Measurements from ENCODE around the gene NBEAL2.

The NBEAL2 gene

DNA sequence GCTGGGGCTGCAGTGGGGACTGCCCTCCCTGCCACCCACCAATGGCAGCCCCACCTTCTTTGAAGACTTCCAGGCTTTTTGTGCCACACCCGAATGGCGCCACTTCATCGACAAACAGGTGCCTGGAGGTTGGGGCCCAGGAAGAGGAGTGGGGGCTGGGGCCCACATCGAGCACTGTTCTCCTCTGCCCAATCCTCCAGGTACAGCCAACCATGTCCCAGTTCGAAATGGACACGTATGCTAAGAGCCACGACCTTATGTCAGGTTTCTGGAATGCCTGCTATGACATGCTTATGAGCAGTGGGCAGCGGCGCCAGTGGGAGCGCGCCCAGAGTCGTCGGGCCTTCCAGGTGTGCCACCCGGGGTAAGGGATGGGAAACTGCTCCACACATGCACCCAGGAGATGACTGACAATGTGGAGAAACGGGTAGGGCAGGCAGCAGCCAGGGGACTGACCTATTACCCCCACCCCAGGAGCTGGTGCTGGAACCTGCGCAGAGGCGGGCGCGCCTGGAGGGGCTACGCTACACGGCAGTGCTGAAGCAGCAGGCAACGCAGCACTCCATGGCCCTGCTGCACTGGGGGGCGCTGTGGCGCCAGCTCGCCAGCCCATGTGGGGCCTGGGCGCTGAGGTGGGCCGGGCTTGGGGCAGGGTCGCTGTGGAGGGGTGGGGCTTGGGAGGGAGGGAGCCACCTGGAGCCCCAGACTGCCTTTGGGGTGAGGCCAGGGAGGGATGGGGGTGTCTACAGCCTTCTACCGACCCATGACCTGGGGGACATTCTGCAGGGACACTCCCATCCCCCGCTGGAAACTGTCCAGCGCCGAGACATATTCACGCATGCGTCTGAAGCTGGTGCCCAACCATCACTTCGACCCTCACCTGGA is 22.9 kb downstream of the NBEAL2 start:
- DNase-seq, result no peak

DNA sequence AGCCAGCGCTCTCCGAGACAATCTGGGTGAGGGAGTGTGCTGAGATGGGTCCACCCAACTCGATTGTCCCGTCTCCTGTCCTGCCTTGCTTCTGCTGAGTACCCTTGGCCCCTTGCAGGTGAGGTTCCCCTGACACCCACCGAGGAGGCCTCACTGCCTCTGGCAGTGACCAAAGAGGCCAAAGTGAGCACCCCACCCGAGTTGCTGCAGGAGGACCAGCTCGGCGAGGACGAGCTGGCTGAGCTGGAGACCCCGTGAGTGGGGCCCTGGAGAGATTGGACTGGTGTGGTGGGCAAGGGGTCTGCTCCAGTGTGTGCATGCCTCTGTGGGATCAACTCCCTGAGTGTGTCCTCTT is 23.6 kb downstream of the NBEAL2 start:
- no peak for DNase-seq

DNA sequence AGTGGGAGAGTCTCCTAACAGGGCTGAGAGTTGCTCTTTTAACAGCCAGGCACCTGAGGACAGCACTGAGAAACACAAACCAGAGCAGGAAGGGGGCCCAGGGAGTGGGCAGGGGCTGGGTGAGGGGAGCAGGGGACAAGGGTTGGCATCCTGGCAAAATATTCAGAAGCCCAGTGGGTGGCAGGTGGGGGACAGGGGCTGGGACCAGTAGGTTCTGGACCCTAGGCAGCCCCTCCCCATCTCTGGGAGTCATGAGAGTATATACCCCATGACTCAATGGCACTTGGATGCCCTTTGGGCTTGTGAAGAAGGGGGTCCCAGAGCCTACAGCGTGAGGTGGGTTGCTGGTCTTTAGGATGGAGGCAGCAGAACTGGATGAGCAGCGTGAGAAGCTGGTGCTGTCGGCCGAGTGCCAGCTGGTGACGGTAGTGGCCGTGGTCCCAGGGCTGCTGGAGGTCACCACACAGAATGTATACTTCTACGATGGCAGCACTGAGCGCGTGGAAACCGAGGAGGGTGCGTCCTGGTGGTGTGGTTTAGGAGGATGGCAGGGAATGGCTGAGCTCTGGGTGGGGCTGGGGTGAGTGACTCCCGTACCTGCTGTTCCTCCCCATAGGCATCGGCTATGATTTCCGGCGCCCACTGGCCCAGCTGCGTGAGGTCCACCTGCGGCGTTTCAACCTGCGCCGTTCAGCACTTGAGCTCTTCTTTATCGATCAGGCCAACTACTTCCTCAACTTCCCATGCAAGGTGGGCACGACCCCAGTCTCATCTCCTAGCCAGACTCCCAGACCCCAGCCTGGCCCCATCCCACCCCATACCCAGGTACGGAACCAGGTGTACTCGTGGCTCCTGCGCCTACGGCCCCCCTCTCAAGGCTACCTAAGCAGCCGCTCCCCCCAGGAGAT is 24.2 kb downstream of the NBEAL2 start:
- DNase-seq, result no peak

DNA sequence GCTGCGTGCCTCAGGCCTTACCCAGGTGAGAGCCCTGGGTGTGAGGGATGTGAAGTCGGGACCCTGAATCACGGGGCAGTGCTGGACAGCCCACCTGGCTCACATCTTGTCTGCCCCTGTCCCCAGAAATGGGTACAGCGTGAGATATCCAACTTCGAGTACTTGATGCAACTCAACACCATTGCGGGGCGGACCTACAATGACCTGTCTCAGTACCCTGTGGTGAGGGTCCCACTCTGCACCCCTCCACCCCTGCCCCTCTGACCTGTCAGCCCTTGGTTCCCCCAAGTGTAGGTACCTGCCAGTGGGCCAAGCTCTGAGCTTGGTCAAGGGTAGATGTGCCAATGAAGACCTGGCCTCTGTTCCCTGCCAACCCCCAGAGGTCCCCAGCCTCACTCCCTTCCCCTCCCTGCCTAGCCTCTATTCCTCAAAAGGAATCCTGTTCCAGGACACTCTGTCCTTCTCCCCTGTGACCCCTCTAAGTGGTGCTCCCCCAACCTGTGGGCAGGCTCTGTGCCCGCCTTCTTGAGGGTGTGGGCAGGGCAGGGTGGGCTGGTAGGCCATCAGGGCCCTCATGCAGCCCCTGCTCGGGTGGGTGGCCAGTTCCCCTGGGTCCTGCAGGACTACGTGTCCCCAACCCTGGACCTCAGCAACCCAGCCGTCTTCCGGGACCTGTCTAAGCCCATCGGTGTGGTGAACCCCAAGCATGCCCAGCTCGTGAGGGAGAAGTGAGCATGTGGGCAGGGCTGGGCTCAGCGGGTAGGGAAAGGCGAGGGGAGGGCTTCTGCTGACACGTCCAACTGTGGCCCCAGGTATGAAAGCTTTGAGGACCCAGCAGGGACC is 25.1 kb downstream of the NBEAL2 start:
- no peak for DNase-seq

DNA sequence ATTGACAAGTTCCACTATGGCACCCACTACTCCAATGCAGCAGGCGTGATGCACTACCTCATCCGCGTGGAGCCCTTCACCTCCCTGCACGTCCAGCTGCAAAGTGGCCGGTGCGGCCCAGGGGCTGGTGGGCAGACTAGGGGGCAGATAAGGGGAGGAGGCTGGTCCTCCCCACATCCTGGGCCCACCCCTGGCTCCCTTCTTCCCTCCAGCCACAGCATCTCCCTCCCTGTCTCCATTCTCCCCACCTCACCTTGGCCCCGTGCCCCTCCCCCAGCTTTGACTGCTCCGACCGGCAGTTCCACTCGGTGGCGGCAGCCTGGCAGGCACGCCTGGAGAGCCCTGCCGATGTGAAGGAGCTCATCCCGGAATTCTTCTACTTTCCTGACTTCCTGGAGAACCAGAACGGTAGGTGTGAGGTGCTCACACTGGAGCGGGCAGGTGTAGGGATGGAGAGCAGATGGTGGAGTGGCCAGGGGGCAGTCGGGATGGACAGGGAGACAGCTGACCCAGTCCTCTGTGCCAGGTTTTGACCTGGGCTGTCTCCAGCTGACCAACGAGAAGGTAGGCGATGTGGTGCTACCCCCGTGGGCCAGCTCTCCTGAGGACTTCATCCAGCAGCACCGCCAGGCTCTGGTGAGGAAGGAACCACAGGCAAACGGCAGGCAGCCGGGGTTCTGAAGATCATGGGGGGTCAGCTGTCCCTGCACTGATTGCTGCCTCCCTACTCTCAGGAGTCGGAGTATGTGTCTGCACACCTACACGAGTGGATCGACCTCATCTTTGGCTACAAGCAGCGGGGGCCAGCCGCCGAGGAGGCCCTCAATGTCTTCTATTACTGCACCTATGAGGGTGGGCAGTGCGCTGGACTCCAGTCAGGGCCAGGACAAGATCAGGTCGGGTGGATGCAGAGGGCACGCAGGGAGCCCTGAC is 26.0 kb downstream of the NBEAL2 start:
- DNase-seq, result no peak

DNA sequence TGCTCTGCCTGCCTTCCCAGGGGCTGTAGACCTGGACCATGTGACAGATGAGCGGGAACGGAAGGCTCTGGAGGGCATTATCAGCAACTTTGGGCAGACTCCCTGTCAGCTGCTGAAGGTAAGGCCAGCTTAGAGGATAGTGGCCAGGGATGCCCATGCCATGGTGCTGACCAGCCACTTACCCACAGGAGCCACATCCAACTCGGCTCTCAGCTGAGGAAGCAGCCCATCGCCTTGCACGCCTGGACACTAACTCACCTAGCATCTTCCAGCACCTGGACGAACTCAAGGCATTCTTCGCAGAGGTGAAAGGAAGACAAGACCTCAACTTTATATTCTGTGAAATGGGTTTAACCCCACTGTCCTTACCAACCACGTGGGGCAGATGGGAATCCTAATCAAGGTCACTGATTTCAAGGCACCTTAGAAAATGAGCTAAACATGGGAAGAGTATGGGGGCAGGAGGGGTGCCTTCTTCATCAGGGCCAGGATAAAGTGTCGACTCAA is 26.7 kb downstream of the NBEAL2 start:
- DNase-seq, result no peak

DNA sequence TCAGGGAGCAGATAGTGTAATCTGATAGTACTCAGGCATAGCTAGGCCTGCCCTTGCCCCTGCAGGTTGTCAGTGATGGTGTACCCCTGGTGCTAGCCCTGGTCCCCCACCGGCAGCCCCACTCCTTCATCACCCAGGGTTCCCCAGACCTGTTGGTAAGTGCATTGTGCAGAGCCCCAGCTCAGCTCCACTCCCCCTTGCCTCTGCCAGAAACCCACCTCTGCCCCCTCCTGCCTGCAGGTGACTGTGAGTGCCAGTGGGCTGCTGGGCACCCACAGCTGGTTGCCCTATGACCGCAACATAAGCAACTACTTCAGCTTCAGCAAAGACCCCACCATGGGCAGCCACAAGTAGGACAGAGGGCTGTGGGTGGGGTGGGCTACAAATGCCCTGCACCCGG is 27.5 kb downstream of the NBEAL2 start:
- no peak for DNase-seq

DNA sequence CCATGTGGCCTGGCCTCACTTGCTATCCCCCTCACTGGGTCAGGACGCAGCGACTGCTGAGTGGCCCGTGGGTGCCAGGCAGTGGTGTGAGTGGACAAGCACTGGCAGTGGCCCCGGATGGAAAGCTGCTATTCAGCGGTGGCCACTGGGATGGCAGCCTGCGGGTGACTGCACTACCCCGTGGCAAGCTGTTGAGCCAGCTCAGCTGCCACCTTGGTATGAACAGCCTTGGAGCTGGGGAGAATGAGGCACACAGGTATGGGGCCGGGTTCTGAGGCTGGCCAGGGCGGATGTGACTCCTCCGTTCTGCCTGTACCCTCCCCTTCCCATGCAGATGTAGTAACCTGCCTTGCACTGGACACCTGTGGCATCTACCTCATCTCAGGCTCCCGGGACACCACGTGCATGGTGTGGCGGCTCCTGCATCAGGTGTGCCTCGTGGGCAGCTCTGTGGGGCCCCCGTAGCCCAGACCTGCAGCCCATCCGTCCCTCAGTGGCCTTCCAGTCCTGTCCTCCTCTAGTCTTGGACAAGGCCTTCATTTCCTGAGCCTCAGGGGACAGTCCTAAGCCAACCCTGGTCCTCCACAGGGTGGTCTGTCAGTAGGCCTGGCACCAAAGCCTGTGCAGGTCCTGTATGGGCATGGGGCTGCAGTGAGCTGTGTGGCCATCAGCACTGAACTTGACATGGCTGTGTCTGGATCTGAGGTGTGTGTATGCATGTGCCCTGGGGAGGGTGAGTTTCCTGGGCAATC is 28.2 kb downstream of the NBEAL2 start:
- DNase-seq, result peak; percentile 30

DNA sequence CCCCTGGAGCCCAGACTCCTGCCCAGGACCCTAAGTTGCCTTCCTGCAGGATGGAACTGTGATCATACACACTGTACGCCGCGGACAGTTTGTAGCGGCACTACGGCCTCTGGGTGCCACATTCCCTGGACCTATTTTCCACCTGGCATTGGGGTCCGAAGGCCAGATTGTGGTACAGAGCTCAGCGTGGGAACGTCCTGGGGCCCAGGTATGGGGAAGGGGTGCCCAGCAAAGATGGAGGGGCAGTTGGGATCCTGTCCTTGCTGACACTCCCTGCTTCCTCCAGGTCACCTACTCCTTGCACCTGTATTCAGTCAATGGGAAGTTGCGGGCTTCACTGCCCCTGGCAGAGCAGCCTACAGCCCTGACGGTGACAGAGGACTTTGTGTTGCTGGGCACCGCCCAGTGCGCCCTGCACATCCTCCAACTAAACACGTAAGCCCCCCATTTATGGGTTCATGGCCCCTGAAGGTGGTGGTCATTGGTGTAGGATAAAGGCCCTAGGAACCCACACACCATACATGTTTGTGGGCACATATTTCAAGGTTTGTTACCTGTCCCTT is 28.8 kb downstream of the NBEAL2 start:
- no peak for DNase-seq

DNA sequence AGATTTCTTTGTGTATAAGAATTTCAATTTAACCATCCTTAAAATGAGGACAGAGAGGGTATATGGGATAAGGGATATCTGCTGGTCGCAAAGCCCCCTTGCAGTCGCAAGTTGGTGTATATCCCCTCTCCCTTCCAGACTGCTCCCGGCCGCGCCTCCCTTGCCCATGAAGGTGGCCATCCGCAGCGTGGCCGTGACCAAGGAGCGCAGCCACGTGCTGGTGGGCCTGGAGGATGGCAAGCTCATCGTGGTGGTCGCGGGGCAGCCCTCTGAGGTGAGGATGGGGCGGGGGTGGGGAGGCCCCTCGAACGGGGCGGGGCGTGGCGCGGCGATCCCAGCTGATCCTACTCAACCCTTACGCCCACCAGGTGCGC is 29.4 kb downstream of the NBEAL2 start:
- DNase-seq, result no peak

DNA sequence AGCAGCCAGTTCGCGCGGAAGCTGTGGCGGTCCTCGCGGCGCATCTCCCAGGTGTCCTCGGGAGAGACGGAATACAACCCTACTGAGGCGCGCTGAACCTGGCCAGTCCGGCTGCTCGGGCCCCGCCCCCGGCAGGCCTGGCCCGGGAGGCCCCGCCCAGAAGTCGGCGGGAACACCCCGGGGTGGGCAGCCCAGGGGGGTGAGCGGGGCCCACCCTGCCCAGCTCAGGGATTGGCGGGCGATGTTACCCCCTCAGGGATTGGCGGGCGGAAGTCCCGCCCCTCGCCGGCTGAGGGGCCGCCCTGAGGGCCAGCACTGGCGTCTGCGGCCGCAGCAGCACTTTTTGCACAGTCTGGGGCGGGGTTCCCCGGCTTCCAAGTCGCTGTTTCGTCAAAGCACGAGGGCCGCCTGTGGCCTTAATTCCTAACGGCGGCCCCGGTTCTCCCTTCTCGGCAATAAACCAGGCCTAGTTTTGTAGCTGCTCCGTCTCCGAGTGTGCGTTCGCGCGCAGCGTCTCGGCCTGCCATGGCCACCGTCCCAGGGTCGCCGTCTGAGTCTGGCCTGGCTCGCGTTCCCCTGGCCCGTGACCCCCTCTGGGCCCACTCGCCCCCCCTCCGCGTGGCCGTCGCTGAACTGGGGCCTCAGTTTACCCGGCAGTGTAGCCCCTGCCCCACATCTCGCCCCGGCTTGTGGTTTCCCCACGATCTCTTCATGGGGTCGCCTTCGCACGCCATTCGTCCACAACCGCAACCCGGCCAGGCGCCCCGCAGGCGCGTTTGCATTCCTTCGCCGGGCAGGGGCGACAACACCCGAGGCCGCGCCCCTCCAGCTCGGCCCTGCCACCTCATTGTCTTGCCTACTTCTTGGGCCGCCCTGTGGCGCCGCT is 30.0 kb downstream of the NBEAL2 start:
- peak; percentile 64 for DNase-seq

DNA sequence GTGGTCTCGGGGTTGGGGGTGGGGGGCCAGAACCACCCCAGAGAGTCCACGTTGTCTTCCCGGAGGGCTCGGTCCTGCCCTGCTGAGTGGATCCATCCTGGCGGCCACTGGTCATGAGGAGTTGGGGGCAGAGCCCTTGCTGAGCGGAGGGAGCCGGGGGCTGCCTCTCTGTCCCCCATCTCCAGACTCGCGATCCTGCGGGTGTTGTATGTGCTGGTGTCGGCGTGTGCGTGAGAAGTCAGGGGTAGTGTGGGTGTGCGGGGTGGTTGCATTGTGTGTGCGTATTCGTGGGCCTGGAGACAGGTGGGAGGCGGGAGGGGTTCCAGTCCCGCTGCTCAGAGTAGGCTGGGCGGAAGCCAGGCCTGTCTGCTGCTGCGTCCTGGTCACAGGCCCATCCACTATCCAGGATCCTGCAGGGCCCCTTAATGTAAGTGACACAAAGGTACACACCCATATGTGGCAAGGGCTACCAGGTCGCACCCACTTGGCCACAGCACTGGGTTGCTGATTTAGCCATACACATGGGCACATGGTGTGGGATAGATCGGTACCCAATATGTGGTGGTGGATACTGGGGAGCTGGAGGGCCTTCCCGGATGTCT is 30.7 kb downstream of the NBEAL2 start:
- DNase-seq, result peak; percentile 25

DNA sequence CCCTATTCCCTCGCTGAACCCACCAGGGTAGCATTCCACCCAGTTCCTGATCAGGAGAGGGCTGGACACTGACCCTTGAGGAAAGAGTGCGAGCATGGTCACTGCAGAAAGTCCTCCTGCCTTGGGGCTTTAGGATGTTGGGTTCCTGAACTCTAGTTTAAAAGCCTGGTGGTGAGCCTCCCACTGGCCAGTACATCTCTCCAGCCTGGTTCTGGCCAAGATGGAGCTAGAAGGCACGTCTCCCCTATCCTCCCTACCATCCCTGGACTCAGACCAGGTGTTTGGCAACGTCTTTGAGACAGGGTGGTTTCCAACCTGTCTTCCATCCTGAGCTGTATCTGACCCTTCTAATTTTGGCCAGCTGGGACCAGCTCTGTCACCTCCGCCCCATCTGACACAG is 31.4 kb downstream of the NBEAL2 start:
- DNase-seq, result no peak

DNA sequence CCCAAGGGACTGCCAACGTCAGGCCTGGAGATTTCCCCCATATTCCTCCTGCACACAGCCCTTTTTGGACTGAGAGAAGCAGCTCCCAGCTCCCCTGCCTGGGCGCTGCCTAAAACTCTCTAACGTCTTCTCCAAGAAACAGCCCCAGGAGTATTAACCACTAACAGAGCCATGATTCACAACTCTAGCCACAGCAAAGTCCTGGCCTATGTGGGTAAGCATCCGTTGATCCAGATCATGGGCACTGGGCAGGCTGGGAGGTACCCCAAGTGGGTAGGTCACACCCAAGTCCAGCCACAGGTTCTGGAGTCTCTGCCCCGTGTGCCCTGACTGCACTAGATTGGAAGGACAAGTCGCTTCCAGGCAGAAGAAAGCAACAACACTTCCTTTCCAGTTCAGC is 31.9 kb downstream of the NBEAL2 start:
- no peak for DNase-seq

DNA sequence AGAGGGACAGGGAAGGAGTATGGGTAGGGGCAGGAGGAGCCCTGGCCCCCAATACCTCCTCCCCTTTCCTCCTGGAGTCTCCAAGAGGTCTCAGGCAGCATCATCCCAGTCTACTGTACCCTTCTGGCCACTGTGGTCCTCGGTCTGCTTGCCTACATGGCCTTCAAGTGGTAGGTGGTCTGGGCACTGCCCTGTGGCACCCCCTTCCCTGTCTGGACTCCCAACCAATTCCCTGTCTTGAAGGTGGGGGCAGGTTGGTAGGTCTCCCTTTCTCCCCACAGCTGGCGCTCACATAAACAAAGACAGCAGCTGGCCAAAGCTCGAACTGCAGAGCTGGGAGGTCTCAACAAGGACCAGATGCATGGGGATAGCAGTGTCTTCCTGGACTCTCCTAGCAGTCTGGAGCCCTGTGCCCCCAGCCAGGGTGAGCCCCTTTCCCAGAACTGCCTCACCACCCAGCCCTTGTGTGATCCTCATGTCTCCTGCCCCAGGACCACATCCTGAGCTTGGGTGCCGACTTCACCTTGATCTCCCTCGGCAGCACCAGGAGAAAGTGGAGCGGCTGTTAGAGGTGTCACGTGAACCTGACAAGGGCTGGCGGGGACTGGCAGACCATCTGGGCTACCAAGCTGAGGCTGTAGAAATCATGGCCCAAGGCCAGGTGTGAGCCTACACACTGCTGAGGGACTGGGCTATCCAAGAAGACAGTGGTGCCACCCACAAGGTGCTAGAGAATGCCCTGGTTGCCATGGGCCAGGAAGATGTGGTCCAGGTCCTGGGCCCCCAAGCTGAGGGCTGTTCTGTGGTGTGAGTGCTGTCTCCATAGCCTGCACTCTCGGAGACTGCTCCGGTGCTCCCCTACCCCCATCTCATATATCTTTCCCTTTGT is 33.1 kb downstream of the NBEAL2 start:
- peak; percentile 30 for DNase-seq

DNA sequence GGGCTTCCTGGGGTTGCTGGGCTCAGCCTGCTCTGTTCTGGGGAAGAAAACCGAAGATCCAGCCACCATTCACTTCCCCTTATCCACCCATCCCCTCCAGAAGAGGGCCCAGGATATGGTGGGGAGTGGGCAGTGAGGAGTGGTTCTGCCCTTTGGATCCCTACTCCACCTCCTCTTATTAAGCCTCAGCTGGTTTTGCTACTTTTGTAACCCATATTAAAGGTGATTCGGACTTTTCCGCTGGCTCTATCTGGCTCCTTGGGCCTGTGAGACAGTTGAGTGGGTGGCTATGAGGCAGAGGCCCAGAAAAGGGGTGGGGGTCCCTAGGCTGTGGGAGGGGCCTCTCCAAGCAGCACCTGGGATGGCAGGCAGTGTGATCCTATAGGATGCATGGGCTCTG is 33.8 kb downstream of the NBEAL2 start:
- DNase-seq, result no peak

DNA sequence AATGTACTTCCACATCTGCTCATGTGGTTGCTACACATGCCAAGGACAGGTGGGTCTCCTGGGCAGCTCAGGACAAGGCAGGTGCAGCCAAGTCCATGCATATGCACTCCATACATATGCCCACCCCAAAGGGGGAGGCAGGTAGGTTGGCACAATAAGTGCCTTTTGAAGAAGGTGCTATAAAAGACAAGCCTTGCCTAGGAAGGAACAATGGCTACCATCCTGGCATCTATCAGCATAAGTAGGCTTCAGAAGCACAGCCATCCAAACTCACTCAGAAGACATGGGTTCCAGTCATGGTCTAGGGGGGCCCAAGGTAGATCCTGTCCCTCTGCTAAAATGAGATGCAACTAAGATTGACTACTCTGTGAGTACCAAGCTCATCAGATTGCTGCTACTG is 34.6 kb downstream of the NBEAL2 start:
- no peak for DNase-seq

DNA sequence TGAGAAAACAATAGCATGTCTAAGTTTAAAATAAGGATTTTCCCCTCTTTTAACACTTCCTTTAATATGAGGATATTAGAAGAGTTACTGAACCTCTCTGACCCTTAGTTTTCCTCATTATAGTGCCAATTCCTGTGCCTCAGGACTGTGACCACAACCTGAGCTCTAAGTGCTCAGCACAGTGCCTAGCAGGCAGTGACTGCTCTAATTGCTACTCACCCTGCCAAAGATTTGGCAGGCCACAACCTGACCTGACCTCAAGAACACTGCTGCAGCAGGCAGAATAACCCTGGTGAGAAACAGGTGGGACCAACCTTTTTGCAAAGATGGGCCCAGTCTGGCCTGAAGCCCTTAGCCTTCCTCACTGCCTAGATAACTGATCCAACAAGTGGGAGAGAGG is 35.7 kb downstream of the NBEAL2 start:
- DNase-seq, result no peak

Measured in activated CD4-positive, CD25-positive, alpha-beta regulatory T cell treated with anti-CD3 and anti-CD28 coated beads, Interleukin-2, amount 50 U/mL, for 72 hours (primary cell).